GM19438 (cell line): Measurements from ENCODE around the gene GPR139.

Experiments used
- ATAC-seq: cut with Tn5 transposase; IDR thresholded peaks from one replicate; pipeline ENCODE4 v1.9.1; 2021; ENCODE audit warnings: low read depth; ENCODE audit not compliant: unreplicated experiment

The GPR139 gene

DNA sequence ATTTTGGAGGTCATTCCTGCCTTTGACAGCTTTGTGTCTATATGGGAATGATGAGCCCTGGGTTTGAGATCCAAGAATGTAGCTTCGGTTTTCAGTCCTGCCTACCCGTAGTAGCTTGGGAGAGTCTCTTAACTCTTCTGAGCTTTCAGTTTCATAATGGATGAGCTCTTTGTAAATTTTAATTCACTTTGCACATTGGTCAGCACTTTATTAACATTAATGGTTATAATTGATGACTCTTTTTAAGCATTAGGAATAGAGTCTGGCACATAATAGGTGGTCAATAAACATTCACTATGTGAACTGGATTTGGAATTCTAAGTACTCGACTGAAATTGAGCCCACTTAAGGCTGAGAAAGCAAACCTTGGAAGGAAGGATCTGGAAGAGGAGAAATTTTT, 17.3 kb downstream of the GPR139 start:
- no peak for ATAC-seq

DNA sequence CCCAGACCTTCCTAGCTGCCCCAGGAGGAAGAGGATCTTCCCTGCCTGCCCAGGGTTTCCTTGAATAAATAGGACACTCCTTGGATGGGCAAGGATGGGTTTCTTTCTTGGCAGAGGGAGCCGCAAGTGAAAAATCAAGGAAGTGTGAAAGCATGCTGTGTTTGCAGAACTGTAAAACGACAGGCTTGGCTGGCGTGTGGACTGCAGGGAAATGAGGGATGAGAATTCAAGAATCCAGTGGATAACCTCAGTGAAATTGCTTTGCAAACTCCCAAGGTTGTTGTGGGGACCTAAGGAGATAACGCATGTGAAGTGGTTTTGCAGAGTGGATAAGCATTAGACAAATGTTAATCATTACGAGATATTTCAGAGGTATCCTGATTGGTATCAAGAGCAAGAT, 20.4 kb downstream of the GPR139 start:
- no peak for ATAC-seq

DNA sequence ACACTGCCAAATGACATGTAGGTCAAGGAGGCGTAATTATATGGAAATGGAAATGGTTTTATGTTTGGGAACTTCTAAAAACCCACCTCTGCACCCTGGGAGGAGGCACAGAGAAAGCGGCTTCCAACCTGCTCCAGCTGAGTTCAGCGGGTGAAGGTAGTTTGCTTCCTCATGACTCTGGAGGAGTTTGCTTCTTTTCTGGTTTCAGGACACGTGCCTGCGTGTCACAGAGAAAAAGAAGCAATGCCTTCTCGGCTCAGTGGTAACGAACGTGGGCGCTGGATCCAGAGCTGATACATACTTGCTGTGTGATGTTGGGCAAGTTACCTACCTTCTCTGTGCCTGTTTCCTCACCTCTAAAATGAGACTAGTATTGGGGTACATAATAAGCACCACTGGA, 22.1 kb downstream of the GPR139 start:
- no peak for ATAC-seq

DNA sequence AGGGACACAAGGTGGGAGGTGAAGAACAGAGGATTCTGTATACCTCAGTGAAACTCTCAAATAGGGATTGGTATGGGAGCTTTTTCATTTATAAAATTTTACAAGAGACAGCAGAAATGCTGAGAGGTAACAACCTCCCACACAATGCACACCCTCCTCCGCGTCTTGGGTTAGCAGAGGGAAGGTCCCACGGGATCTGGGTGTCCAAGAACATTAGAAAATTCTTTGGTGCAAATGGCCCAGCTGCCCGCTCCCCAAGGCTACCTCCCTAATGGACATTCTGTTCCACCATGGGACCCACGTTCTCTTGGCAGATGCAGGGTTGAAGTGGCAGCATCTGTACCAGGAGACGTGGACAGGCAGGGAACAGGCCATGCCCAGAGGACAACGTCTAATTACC, 22.5 kb downstream of the GPR139 start:
- ATAC-seq: no peak

DNA sequence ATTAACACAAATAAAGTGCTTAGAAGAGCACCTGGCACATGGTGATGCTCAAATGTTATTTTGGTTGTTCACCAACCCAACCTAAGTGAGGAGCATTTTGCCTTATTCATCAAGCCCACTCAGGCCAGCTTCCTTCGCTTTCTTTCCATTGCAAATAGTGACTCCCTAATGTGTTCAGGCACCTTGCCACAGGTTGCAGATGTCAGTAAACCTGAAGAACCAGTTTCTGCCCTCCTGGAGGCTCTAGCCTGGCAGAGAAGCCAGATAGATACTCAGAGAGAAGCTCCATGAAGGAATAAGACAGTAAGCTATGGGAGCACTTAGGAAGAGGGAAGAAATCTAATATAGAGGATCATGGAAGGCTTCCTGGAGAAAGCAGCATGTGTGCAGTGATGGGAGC, 23.9 kb downstream of the GPR139 start:
- ATAC-seq: no peak

DNA sequence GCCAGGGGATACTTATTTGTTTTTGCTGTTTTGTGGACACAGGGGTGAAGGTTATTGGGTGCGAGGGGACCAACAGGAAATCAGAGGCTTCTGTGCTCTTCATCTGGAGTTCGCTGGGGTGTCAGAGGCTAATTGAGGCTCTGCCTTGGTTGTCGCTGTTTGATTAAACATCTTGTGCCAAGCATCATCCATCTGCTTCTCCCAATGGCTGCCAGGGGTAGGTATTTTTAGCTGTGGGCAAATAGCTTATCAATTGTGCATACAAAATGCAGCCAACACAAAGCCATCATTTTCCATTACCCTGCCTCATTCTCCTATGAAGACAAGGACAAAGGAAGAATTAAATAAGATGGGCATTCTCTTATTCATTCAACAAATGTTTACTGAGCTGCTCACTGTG, 27.8 kb downstream of the GPR139 start:
- no peak for ATAC-seq

DNA sequence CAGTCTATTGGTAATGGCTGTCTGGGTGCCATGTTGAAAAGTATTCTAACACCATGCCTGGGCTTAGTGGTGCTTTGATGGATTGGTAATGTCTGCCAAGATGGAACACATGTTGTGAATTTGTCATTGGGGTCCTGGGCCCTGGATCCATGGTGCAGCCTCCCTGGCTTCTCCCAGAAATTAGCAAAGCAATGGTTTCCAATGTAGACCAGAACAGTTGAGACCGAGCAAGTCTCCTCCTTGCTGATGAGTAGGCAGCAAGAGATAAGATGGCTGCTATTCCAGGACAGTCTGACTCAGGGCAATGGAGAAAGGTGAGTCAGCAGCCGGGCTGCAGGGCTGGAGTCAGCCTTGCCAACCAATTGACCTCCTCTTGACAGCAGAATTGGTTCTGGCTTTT, 30.8 kb downstream of the GPR139 start:
- no peak for ATAC-seq

DNA sequence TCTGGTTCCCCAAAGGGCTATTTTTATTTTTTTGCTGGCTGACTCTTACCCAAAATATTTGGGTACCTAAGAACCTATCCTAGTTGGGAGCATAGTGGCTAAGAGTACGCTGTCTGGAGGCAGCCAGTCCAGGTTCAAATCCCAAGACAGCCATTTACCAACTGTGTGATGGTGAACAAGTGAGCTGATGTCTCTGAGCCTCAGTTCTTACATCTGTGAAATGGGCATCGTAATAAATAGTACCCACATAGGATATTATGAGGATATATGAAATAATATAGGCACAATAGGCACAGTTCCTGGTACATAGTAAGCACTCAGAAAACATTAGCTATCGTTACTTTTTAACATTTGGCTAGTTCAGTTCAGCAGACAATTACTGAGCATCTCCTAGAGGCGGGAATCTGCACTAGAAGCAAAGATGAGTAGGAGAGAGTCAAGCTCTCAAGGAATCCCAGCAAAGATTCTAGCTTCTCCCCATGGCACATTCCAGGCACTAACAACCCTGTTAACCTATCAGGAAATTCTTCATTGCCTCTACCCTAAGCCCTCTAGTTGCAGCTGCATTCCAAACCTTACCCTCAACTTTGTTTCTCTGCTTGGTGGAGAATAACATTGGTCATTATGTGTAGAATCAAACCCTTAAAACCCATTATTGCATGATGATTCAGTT, 31.6 kb downstream of the GPR139 start:
- no peak for ATAC-seq

DNA sequence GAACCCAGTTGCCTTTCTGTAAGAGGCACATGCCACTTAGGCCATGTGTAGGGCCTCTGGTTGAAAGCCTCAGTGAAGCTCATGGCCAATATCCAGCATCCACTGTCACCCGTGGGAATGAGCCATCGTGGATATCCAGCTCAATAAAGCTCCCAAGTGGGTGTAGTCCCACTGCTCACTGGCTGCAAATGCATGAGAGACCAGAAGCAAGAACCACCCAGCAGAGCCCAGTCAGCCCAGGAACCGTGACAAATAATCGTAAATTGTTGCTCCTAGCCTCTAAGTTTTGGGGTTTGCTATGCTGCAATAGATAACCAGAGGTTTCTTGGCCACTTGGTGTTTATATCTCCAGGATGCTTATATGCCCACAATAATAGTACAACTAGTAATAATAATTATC, 33.7 kb downstream of the GPR139 start:
- no peak for ATAC-seq

DNA sequence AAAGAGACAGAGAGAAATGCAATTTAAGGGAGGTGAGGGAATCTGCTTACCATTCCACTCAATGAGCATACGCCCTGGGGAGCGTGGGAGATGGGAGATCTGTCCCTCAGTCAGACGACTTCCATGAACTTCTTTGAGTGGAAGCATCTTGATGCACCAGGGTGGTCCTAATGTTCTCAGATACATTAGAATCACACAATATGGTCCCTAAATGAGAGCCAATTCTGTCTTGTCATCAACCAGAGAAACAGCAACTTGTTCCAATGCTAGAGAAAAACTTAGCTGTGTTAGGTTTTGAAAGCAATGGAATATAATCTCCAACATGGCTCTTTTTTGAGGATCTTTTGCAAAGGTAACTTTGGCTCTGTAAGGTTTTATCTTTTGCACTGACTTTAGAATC, 44.1 kb downstream of the GPR139 start:
- no peak for ATAC-seq

DNA sequence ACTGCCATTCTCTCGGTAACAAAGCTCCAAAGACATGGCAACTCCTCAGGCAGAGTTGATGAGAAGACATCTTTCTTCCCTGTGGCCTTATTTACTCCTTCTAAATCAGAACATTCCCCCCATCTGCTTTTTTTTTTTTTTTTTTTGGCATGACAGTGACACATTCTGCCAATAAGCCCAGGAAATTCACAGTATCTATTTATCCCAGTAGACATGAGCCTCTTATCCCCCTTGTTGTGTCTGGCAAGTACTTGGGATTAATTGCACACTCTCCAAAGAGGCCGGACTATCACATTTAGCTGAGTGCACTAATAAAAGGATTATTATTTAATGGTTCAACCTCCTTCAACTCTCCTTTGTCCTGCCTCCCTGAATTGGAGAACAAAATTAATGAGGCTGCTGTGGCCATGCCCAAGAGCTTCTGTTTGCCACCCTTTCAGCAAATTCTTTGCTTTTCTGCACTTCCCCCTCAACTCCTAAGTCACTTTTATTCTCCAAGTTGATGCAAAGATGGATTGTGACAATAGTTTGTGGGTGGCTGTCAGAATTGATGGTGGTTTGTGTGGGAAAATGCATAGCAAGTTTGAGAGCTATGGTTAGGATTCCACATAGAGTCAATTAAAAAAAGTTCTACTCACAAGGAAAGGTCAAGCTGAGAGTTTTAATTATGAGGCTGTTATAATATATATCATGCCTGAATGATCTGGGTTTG, 47.2 kb downstream of the GPR139 start:
- no peak for ATAC-seq

DNA sequence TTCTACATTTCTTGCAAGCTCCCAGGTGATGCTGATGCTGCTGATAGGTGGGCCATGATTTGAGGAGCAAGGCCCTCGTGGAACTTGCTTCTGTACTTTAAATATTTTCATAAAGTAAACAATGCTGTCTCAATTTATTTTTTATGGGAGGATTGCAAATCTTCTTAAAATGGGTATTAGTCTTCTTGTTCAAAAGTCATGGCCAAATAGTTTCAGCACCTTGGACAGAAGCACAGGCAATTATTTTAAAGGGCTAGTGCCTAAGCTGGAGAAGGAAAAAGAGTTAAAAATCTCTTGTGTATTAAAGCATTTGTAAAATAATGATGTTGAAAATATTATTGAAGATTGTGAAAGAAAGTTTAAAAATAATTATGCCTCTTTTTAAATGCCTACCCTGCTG, 50.5 kb downstream of the GPR139 start:
- ATAC-seq: no peak

DNA sequence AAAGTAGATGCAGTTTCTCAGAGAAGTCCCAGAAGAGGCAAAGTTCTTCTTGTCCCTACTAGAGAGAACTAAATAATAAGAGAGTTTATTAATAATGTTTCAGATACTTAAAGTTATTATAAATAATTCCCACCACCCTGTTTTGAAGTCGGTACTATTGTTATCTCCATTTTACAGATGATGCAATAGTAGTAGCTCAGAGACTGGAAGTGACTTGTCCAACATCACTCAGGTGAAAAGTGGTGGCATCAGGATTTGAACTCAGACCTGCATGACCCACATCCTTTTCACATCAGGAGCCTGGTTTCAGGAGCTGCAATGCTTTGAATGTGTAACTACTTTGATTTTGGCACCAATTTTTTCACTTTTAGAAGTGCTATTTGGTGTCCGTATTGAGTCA, 52.7 kb downstream of the GPR139 start:
- no peak for ATAC-seq

DNA sequence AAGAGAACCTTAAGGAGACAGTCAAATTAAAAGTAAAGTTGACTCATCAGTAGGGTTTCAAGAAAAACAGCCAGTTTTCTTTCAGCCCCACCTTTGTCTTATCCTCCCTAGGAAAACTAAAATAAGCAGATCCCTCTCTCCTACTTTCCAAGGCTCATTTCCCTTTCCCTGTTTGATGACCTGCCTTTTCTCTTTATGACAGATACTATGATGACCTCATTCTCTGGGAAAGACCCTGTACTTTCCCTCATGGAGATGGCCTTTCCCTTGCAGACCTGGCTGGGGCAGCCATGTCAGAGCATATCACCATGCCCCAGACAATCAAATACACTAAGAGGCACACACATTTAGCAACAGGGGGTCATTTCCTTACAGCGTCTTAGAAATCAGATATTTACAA, 53.6 kb downstream of the GPR139 start:
- no peak for ATAC-seq

DNA sequence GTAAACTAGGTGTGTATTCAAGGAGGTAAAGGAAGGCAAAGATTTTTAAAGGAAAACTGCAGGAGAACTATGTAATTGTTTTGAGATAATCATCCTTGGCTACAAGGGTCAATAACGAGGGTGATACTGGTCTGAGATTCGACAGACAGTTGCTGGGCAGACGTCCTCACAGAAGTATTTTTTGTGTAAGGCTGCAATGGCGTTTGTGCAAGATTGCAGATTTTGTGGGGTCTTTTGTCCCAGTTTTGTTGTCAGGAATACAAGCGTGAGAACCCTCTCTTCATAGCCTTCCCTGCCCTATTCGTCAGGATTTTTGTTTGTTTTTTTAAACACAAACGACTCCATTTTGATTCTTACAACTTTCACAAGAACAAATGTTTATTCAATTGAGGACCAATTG, 57.5 kb downstream of the GPR139 start:
- ATAC-seq: no peak

DNA sequence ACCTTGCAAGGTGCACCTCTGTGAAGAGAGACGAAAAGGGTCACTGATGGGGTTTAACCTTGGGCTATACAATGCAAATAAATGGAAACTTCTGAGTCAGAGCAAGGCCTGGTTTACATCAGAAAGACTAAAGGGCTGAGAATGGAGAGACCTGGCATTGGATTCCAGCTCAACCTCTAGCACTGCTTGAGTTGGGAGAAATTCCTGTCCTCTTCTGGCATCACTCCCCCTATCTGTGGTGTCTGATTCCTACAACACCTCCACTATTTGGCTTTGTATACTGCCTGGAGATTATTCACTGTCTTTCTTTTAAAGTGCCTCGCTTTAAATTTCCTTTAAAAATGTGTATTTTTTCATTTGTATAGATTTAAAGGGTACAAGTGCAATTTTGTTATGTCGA, 68.8 kb downstream of the GPR139 start:
- no peak for ATAC-seq

DNA sequence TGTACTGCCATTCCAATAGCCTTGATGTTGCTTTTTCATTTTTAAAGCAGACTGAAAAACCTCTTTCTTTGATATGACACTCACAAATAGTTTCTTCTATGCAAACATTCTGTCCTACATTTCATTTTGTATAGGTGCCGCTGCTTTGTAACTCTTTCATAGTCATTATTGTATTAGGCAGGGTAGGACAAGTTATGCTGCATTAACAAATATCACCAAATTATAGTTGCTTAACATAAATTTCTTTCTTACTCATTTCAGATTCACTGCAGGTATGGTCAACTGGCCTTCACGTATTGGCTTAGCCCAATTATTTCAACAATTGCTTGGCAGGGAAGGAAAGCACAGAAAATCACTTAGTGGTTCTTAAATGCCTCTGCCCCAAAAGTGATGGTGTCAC, 70.8 kb downstream of the GPR139 start:
- ATAC-seq: no peak

DNA sequence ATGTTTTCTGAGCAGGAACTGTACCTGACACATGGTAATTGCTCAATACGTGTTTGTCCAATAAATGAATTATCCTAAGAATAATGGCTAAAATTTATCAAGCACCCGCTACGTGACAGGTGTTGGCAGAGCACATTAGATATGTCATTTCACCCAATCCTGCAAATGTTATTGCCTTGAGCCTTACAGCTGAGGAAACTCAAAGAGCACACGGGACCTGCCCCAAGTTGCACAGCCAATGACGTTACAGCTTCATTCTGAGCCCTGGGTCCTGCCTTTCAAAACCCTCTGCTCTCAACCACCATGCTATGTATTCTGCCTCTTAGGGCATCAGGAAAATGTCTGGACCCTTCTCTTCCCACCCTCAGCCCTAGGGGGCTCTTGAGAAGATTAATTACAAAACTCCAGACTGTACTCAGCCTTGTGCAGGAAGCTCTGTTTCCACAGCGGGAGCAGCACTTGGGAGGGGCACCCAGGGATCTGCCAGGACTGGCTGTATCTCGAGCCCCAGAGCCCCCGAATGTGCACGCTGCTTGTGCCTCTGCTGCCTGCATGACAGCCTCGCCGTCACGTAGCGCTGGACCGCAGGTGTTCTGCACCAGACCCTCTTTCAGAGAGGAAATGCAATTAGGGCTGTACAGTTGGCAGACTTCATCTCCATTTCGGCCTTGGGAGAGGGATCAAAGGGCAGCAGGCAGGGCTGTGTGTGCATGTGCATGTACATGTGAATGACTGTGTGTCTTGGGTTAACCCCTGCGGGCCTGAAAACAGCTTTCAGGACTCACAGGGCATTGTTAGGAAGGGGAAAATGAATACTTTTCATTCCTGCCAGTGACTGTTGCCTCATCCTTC, 71.6 kb downstream of the GPR139 start:
- ATAC-seq: no peak

DNA sequence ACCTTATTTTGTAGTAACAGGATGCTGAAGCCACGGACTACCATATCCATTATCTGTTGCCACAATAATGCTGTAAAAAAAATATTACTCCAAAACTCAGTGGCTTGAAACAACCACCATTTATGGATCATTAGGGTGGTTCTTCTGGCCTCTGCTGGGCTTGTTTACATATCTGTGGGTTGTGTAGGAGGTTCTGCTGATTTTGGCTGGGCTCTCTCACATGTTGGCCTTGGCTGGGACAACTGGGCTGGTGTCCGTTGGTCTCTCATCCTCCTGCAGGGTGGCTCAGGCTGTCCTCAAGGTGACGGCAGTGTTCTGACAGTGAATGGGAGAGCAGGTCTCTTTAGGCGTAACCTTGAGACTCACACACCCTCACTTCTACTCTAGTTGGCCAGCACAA, 76.0 kb downstream of the GPR139 start:
- no peak for ATAC-seq

DNA sequence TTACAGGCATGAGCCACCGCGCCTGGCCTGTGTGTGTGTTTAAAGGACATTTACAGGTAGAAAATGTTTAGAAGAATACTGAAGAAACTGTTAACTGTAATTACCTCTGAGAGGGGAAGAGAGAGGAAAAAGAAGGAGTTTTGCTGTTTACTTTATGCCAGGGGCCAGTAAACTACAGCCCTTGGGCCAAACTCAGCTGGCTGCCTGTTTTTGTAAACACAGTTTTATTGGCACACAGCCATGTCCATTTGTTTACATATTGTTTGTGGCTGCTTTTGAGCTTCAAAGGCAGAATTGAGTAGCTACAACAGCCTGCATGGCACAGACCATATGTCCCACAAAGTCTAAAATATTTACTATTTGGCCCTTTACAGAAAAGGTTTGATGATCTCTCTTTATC, 76.4 kb downstream of the GPR139 start:
- no peak for ATAC-seq

DNA sequence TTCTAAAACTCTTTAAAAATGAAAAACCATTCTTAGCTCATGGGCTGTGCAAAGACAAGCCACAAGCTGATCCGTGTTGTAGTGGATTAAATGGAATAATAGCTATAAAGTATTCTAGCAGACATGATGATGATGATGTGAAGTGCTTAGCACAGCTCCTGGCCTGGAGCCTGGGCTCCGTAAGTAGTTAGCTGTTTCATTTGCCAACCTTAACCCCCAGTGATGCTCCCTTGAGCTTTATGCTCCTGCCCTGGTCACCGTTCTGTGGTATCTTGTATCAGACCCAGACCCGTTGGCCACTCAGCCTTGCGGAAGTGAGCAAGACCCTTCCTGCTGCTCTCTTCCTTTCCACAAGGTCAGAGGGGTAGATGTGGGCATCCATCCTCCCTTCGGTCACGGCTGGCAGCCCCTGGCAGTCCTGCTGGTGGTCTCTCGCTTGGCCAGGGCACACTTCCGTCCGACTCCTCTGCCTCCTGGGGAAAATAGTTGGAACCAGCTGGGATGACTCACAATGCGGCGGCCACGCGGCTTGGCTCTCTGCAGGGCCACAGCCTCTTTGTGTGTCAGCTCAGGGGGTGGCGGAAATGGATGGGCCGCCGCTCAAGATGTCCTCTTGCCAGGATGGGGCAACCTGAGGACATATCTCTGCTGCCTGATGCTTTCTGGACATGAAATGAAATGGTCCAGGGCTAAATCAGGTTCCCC, 79.1 kb downstream of the GPR139 start:
- ATAC-seq: no peak
